Endothelial cell of umbilical vein (primary cell): Measurements from ENCODE around the gene DNAH10. TPM values are rescaled to one million over a fixed set of nuclear protein-coding genes. Genes with fewer than 3 reads are reported as not detected.

Experiments
- BruUV-seq: library from RNA; stranded (reverse); fragments of 400-500 nt; replicated peaks from 2 replicates; lab custom pipeline; 2021; lab: Mats Ljungman, UMichigan
- CTCF ChIA-PET: fragments of 300-600, 350-600 bp; sonication (Branson Sonifier 250); formaldehyde crosslinking; loops from one replicate; lab custom pipeline; 2021; ENCODE audit warnings: antibody characterized with exemption, inconsistent platforms; lab: Charles Lee
- POLR2A ChIA-PET: fragments of 300-600, 350-600 bp; sonication (Branson Sonifier 250); formaldehyde crosslinking; loops from one replicate; lab custom pipeline; 2021; ENCODE audit warnings: antibody characterized with exemption, inconsistent platforms; lab: Charles Lee
- DNase-seq: peaks from one replicate; pipeline ENCODE4 v3.0.0-alpha.2; 2011; ENCODE audit warnings: low read depth, low spot score
- FAIRE-seq: peaks from 2 replicates; lab custom pipeline; 2011; peaks lifted over from hg19 to GRCh38; lab: Jason Lieb, UNC
- H2AFZ ChIP-seq: 2 replicates; pipeline ENCODE4 v1.6.0; 2012; ENCODE audit warnings: low read depth, low read length, control low read depth, inconsistent platforms
- H3K27ac ChIP-seq: 2 replicates; pipeline ENCODE4 v1.5.1; 2011; ENCODE audit warnings: low read depth, mild to moderate bottlenecking, control low read depth, low read length, moderate library complexity; ENCODE audit not compliant: insufficient read depth
- H3K27me3 ChIP-seq, 2 experiments: 2 replicates each; pipeline versions ENCODE4 v1.6.0 to v1.6.1; 2011; ENCODE audit warnings: low read length in 2 of 2, mixed read lengths in 1 of 2; ENCODE audit not compliant: control insufficient read depth in 2 of 2, insufficient read depth in 2 of 2
- H3K36me3 ChIP-seq, 2 experiments: 2 replicates in 1 of 2; 3 replicates in 1 of 2; pipeline ENCODE4 v1.5.1; 2011; ENCODE audit warnings: low read length in 2 of 2, mild to moderate bottlenecking in 1 of 2, moderate library complexity in 1 of 2; ENCODE audit not compliant: control insufficient read depth in 2 of 2, insufficient read depth in 2 of 2; ENCODE audit errors: extremely low read depth in 1 of 2
- H3K4me1 ChIP-seq: 3 replicates; pipeline ENCODE4 v1.5.1; 2011; ENCODE audit warnings: mild to moderate bottlenecking, low read length; ENCODE audit not compliant: control insufficient read depth, insufficient read depth; ENCODE audit errors: extremely low read depth
- H3K4me2 ChIP-seq: 2 replicates; pipeline ENCODE4 v1.6.1; 2011; ENCODE audit warnings: low read length, control low read depth, mixed read lengths; ENCODE audit not compliant: insufficient read depth
- H3K4me3 ChIP-seq, 3 experiments: fragments of 200-600 bp in 1 of 3; sonication (generic), shearing (Covaris generic) in 1 of 3; replicated peaks in 1 of 3; 2 replicates each; pipeline ENCODE4 v1.5.1; 2011 to 2016; ENCODE audit warnings: control low read depth in 3 of 3, low read length in 3 of 3, mild to moderate bottlenecking in 2 of 3, inconsistent platforms in 1 of 3, low read depth in 1 of 3, moderate library complexity in 1 of 3; ENCODE audit not compliant: insufficient read depth in 1 of 3
- H3K79me2 ChIP-seq: 2 replicates; pipeline ENCODE4 v1.6.0; 2012; ENCODE audit warnings: low read length, inconsistent platforms; ENCODE audit not compliant: control insufficient read depth, insufficient read depth
- H3K9ac ChIP-seq: replicated peaks from 2 replicates; pipeline ENCODE3; 2011; ENCODE audit warnings: low read length, control low read depth; ENCODE audit not compliant: insufficient read depth; ENCODE audit errors: extremely low read depth
- H3K9me1 ChIP-seq: replicated peaks from 3 replicates; pipeline ENCODE4 v1.6.0; 2011; ENCODE audit warnings: mild to moderate bottlenecking, low read length; ENCODE audit not compliant: control insufficient read depth, insufficient read depth; ENCODE audit errors: extremely low read depth
- H3K9me3 ChIP-seq: replicated peaks from 2 replicates; pipeline ENCODE4 v1.5.1; 2012; ENCODE audit warnings: low read length, inconsistent platforms; ENCODE audit not compliant: control insufficient read depth, insufficient read depth
- H4K20me1 ChIP-seq: replicated peaks from 2 replicates; pipeline ENCODE3; 2011; ENCODE audit warnings: mild to moderate bottlenecking, low read length; ENCODE audit not compliant: control insufficient read depth, insufficient read depth; ENCODE audit errors: extremely low read depth
- CTCF ChIP-seq, 2 donors: IDR thresholded peaks; 1 replicate in 1 of 2; 2 replicates in 1 of 2; pipeline ENCODE4 v1.5.1; 2011; ENCODE audit warnings: low read length in 2 of 2, mild to moderate bottlenecking in 2 of 2, moderate library complexity in 2 of 2, control low read depth in 1 of 2, inconsistent platforms in 1 of 2, low read depth in 1 of 2; ENCODE audit not compliant: insufficient read depth in 1 of 2; ENCODE audit errors: extremely low read depth in 1 of 2
- EZH2 ChIP-seq: IDR thresholded peaks from 2 replicates; pipeline ENCODE4 v1.6.1; 2012; ENCODE audit warnings: borderline replicate concordance, low read depth, mild to moderate bottlenecking, moderate library complexity, low read length, inconsistent platforms; ENCODE audit not compliant: severe bottlenecking
- FOS ChIP-seq: IDR thresholded peaks from 2 replicates; pipeline ENCODE4 v1.6.1; 2011; ENCODE audit warnings: mild to moderate bottlenecking, low read length, moderate library complexity, borderline replicate concordance; ENCODE audit not compliant: insufficient read depth
- GATA2 ChIP-seq: IDR thresholded peaks from 2 replicates; pipeline ENCODE4 v1.7.0; 2011; ENCODE audit warnings: low read depth, mild to moderate bottlenecking, moderate library complexity, mixed read lengths, low read length; ENCODE audit not compliant: insufficient read length, insufficient read depth
- JUN ChIP-seq: IDR thresholded peaks from 2 replicates; pipeline ENCODE4 v1.6.1; 2011; ENCODE audit warnings: borderline replicate concordance, low read depth; ENCODE audit not compliant: insufficient read length, insufficient read depth
- MAX ChIP-seq: IDR thresholded peaks from 2 replicates; pipeline ENCODE4 v1.6.1; 2011; ENCODE audit not compliant: insufficient read depth, insufficient read length
- MYC ChIP-seq: IDR thresholded peaks from one replicate; pipeline ENCODE4 v1.6.1; 2011; ENCODE audit warnings: mild to moderate bottlenecking, low read depth, low read length
- POLR2A ChIP-seq: IDR thresholded peaks from 2 replicates; pipeline ENCODE4 v1.6.1; 2012; ENCODE audit warnings: low read depth, mild to moderate bottlenecking, control low read depth, low read length
- POLR2AphosphoS5 ChIP-seq: IDR thresholded peaks from 2 replicates; pipeline ENCODE4 v1.6.1; 2012; ENCODE audit warnings: low read depth, mild to moderate bottlenecking, control low read depth, low read length, moderate library complexity; ENCODE audit not compliant: insufficient read depth
- dilution Hi-C: fragments of 300-500 bp; cut with MboI; formaldehyde crosslinking; loops from one replicate; pipeline ENCODE4 v1.15.0; 2019; ENCODE audit warnings: low sequenced_read_pairs; ENCODE audit not compliant: extremely low pct_ligation_motif_present
- intact Hi-C: fragments of 100-400 bp; cut with micrococcal nuclease; formaldehyde crosslinking; loops from one replicate; pipeline ENCODE4 v1.10.0; 2022
- polyA plus RNA-seq, 4 experiments: library from polyadenylated mRNA; depleted of rRNA in 3 of 4; stranded (reverse) in 3 of 4; unstranded in 1 of 4; fragments of >200 nt; gene quantifications; 2 replicates each; pipeline versions ENCODE4 v1.2.1 to v1.2.3, GENCODE V29; 2011 to 2012; ENCODE audit warnings: missing spikeins in 1 of 4
- total RNA-seq: library from RNA; stranded (reverse); gene quantifications from 2 replicates; pipeline ENCODE4 v1.2.3, GENCODE V29; 2021

The DNAH10 gene
- total and polyA plus RNA-seq, 2 donors (not counting 3 experiments of a cell fraction or from before 2014, with no cell fraction given): 0.04 to 0.31 TPM

DNA sequence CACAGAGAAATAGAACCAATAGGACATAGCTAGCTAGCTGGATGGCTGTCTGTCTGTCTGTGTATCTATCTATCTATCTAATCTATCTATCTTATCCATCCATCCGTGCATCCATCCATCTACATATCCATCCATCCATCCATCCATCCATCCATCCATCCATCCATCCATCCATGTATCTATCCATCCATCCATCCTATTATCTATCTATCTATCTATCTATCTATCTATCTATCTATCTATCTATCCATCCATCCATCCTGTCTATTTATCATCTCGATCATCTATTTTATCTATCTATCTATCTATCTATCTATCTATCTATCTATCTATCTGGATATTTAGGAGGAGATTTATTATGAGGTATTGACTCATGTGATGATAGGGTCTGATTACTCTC is 84.9 kb downstream of the DNAH10 start:
- CTCF ChIA-PET: no interaction called here
- no peaks in the 10 kb centered on the region for H3K9me1 ChIP-seq
- no peak overlapping the region for H3K4me2 ChIP-seq
- H2AFZ ChIP-seq: no peak overlapping the region
- FAIRE-seq: no peak
- no peaks in the 10 kb centered on the region for H4K20me1 ChIP-seq
- TF ChIP-seq EZH2 (no peak), POLR2AphosphoS5 (no peak), POLR2A (no peak), MYC (no peak), MAX (no peak), FOS (no peak), CTCF (IDR thresholded peaks at IDR 0.05; ENCODE audit: extremely low read depth in 1 of 2, insufficient read depth in 1 of 2, low read depth in 1 of 2, low read length in 2 of 2) (no peak), JUN (no peak), GATA2 (no peak)
- H3K27ac ChIP-seq: no peak overlapping the region
- dilution Hi-C loops: no loop called here
- intact Hi-C loops: no loop called here
- H3K79me2 ChIP-seq: no peaks in the 10 kb centered on the region
- no peaks in the 10 kb centered on the region for H3K4me1 ChIP-seq
- H3K36me3 ChIP-seq: no peaks in the 10 kb centered on the region
- no peak overlapping the region for H3K4me3 ChIP-seq
- BruUV-seq: no TSS peak
- H3K27me3 ChIP-seq: no peaks in the 10 kb centered on the region
- DNase-seq: no peak
- no peaks in the 10 kb centered on the region for H3K9me3 ChIP-seq
- POLR2A ChIA-PET: no interaction called here
- H3K9ac ChIP-seq: no peak overlapping the region
